H1 (cell line): ENCODE data around the gene ANO6. TPM values are rescaled to one million over a fixed set of nuclear protein-coding genes. Genes with fewer than 3 reads are reported as not detected.

Experiments
- CTCF ChIA-PET: fragments of 300-600 bp; sonication (Branson Sonifier 250); formaldehyde crosslinking; loops from one replicate; lab custom pipeline; 2021; ENCODE audit not compliant: partially characterized antibody; lab: Charles Lee
- POLR2A ChIA-PET: fragments of 300-600 bp; sonication (Branson Sonifier 250); formaldehyde crosslinking; loops from one replicate; lab custom pipeline; 2021; ENCODE audit warnings: inconsistent platforms; ENCODE audit not compliant: partially characterized antibody; lab: Charles Lee
- DNase-seq, 2 experiments: peaks; one replicate each; pipeline versions ENCODE4 v3.0.0 to v3.0.0-alpha.2; 2010 to 2022; ENCODE audit warnings: low spot score in 2 of 2, low read depth in 1 of 2, mixed read lengths in 1 of 2
- FAIRE-seq: peaks from 2 replicates; lab custom pipeline; 2011; peaks lifted over from hg19 to GRCh38; lab: Jason Lieb, UNC
- H2AFZ ChIP-seq: 2 replicates; pipeline ENCODE4 v1.8.1; 2012; ENCODE audit warnings: low read length, inconsistent platforms
- H2AK5ac ChIP-seq: 2 replicates; pipeline ENCODE4 v1.6.1; 2013; ENCODE audit warnings: low read depth, low read length
- H2BK120ac ChIP-seq: replicated peaks from 2 replicates; pipeline ENCODE3; 2013; ENCODE audit warnings: low read depth, low read length, inconsistent platforms
- H2BK12ac ChIP-seq: 2 replicates; pipeline ENCODE4 v1.6.1; 2013; ENCODE audit warnings: low read depth, low read length
- H2BK15ac ChIP-seq: 2 replicates; pipeline ENCODE4 v1.6.1; 2013; ENCODE audit warnings: low read length
- H2BK20ac ChIP-seq: 2 replicates; pipeline ENCODE4 v1.6.1; 2013; ENCODE audit warnings: low read length
- H2BK5ac ChIP-seq: 2 replicates; pipeline ENCODE4 v1.6.1; 2013; ENCODE audit warnings: low read depth, low read length
- H3K14ac ChIP-seq: 2 replicates; pipeline ENCODE4 v1.6.1; 2013; ENCODE audit warnings: inconsistent platforms; ENCODE audit not compliant: insufficient read length
- H3K18ac ChIP-seq: 2 replicates; pipeline ENCODE4 v1.6.1; 2013; ENCODE audit warnings: low read length; ENCODE audit errors: extremely low read depth
- H3K23ac ChIP-seq: 2 replicates; pipeline ENCODE4 v1.6.1; 2013; ENCODE audit warnings: inconsistent platforms; ENCODE audit not compliant: insufficient read length
- H3K23me2 ChIP-seq: 2 replicates; pipeline ENCODE4 v1.6.1; 2013; ENCODE audit warnings: low read depth, low read length
- H3K27ac ChIP-seq: 2 replicates; pipeline ENCODE4 v1.6.1; 2011; ENCODE audit warnings: low read depth, low read length, inconsistent platforms
- H3K27me3 ChIP-seq, 4 experiments: replicated peaks in 1 of 4; 1 replicate in 1 of 4; 2 replicates in 3 of 4; pipeline versions ENCODE4 v1.6.1 to v1.8.1; 2011 to 2013; ENCODE audit warnings: low read length in 3 of 4, mild to moderate bottlenecking in 3 of 4, inconsistent platforms in 2 of 4, mixed read lengths in 2 of 4, moderate library complexity in 1 of 4; ENCODE audit not compliant: control insufficient read depth in 3 of 4, insufficient read depth in 3 of 4; ENCODE audit errors: extremely low read depth in 1 of 4
- H3K36me3 ChIP-seq, 4 experiments: 2 replicates each; pipeline versions ENCODE4 v1.6.1 to v1.8.1; 2011 to 2013; ENCODE audit warnings: mild to moderate bottlenecking in 4 of 4, low read length in 3 of 4, moderate library complexity in 2 of 4, control low read depth in 1 of 4, inconsistent platforms in 1 of 4; ENCODE audit not compliant: insufficient read depth in 4 of 4, control insufficient read depth in 2 of 4
- H3K4ac ChIP-seq: replicated peaks from 2 replicates; pipeline ENCODE3; 2013; ENCODE audit warnings: low read length, low read depth, mixed read lengths, inconsistent platforms; ENCODE audit not compliant: insufficient read length
- H3K4me1 ChIP-seq, 4 experiments: replicated peaks in 1 of 4; 1 replicate in 1 of 4; 2 replicates in 3 of 4; pipeline versions ENCODE4 v1.6.1 to v1.8.1; 2011 to 2013; ENCODE audit warnings: low read length in 3 of 4, inconsistent platforms in 2 of 4, mixed read lengths in 1 of 4; ENCODE audit not compliant: insufficient read depth in 4 of 4, control insufficient read depth in 3 of 4
- H3K4me2 ChIP-seq, 2 experiments: 2 replicates each; pipeline versions ENCODE4 v1.6.1 to v1.8.1; 2011 to 2013; ENCODE audit warnings: low read depth in 2 of 2, low read length in 2 of 2, control low read depth in 1 of 2, inconsistent platforms in 1 of 2, mild to moderate bottlenecking in 1 of 2; ENCODE audit not compliant: insufficient read depth in 1 of 2
- H3K4me3 ChIP-seq, 4 experiments: fragments of 200-600, 300-600 bp in 1 of 4; sonication (generic), shearing (Covaris generic), sonication (Bioruptor Twin) in 1 of 4; 2 replicates each; pipeline versions ENCODE4 v1.5.1 to v1.8.1; 2011 to 2016; ENCODE audit warnings: low read length in 4 of 4, low read depth in 3 of 4, control low read depth in 2 of 4, inconsistent platforms in 2 of 4, mild to moderate bottlenecking in 2 of 4, mixed read lengths in 1 of 4, moderate library complexity in 1 of 4; ENCODE audit not compliant: insufficient read depth in 2 of 4; ENCODE audit errors: extremely low read depth in 1 of 4
- H3K56ac ChIP-seq: replicated peaks from 2 replicates; pipeline ENCODE3; 2013; ENCODE audit warnings: low read depth, mild to moderate bottlenecking, mixed read lengths, low read length, inconsistent platforms; ENCODE audit not compliant: insufficient read length
- H3K79me1 ChIP-seq: 2 replicates; pipeline ENCODE4 v1.6.1; 2013; ENCODE audit warnings: low read depth, low read length, control low read depth
- H3K79me2 ChIP-seq, 2 experiments: 2 replicates each; pipeline versions ENCODE4 v1.6.1 to v1.8.1; 2012 to 2013; ENCODE audit warnings: low read length in 2 of 2, mild to moderate bottlenecking in 2 of 2, inconsistent platforms in 1 of 2; ENCODE audit not compliant: insufficient read depth in 2 of 2, control insufficient read depth in 1 of 2
- H3K9ac ChIP-seq, 4 experiments: replicated peaks in 1 of 4; 1 replicate in 1 of 4; 2 replicates in 3 of 4; pipeline versions ENCODE4 v1.6.1 to v1.8.1; 2011 to 2013; ENCODE audit warnings: low read depth in 3 of 4, low read length in 3 of 4, control low read depth in 2 of 4, mild to moderate bottlenecking in 2 of 4, moderate library complexity in 2 of 4, inconsistent platforms in 1 of 4; ENCODE audit errors: extremely low read depth in 1 of 4
- H3K9me3 ChIP-seq, 2 experiments: 2 replicates each; pipeline versions ENCODE4 v1.6.1 to v1.8.1; 2012 to 2013; ENCODE audit warnings: mild to moderate bottlenecking in 2 of 2, moderate library complexity in 2 of 2, control low read depth in 1 of 2, inconsistent platforms in 1 of 2, low read depth in 1 of 2, low read length in 1 of 2, mixed read lengths in 1 of 2; ENCODE audit not compliant: insufficient read depth in 2 of 2
- H4K20me1 ChIP-seq, 2 experiments: replicated peaks in 1 of 2; 2 replicates each; pipeline versions ENCODE3 to v1.8.1; 2011 to 2013; ENCODE audit warnings: inconsistent platforms in 2 of 2, low read length in 2 of 2, mild to moderate bottlenecking in 1 of 2; ENCODE audit not compliant: insufficient read depth in 2 of 2, control insufficient read depth in 1 of 2
- H4K5ac ChIP-seq: 2 replicates; pipeline ENCODE4 v1.6.1; 2013; ENCODE audit warnings: low read length, low read depth, mixed read lengths, inconsistent platforms; ENCODE audit not compliant: insufficient read length
- H4K8ac ChIP-seq: 2 replicates; pipeline ENCODE4 v1.8.0; 2013; ENCODE audit warnings: mild to moderate bottlenecking, moderate library complexity, low read length, inconsistent platforms; ENCODE audit not compliant: insufficient read depth; ENCODE audit errors: extremely low read depth
- H4K91ac ChIP-seq: replicated peaks from 2 replicates; pipeline ENCODE3; 2013; ENCODE audit warnings: low read length, mixed read lengths, inconsistent platforms; ENCODE audit not compliant: insufficient read length
- BACH1 ChIP-seq: IDR thresholded peaks from 2 replicates; pipeline ENCODE4 v1.6.1; 2012; ENCODE audit warnings: low read length, improper control_type of control experiment
- CBX8 ChIP-seq: fragments of 300-800, 300-1000 bp; sonication (generic); IDR thresholded peaks from 2 replicates; pipeline ENCODE4 v1.7.1; 2016; ENCODE audit warnings: low read depth, low read length, borderline replicate concordance
- CEBPB ChIP-seq: IDR thresholded peaks from 2 replicates; pipeline ENCODE4 v1.6.1; 2012; ENCODE audit warnings: low read depth, low read length
- CHD1 ChIP-seq: IDR thresholded peaks from 2 replicates; pipeline ENCODE4 v1.6.1; 2012; ENCODE audit warnings: low read depth, low read length, improper control_type of control experiment
- CTBP2 ChIP-seq: IDR thresholded peaks from 2 replicates; pipeline ENCODE4 v1.7.0; 2011; ENCODE audit warnings: borderline replicate concordance, mild to moderate bottlenecking, moderate library complexity, mixed read lengths, low read length; ENCODE audit not compliant: insufficient read depth, insufficient read length
- KDM4A ChIP-seq: IDR thresholded peaks from one replicate; pipeline ENCODE4 v1.7.1; 2012; ENCODE audit warnings: low read depth, mild to moderate bottlenecking, moderate library complexity, low read length, inconsistent platforms; ENCODE audit not compliant: severe bottlenecking
- PHF8 ChIP-seq: fragments of 200-600 bp; sonication (generic); conservative IDR thresholded peaks from 2 replicates; pipeline ENCODE4 v1.7.1; 2012; ENCODE audit warnings: low read depth, mild to moderate bottlenecking, inconsistent platforms, low read length, moderate library complexity
- RFX5 ChIP-seq: IDR thresholded peaks from 2 replicates; pipeline ENCODE4 v1.6.1; 2011; ENCODE audit warnings: low read depth, low read length, improper control_type of control experiment, borderline replicate concordance
- RXRA ChIP-seq: IDR thresholded peaks from 2 replicates; pipeline ENCODE4 v1.6.1; 2011; ENCODE audit warnings: low read depth, mild to moderate bottlenecking, low read length, moderate library complexity; ENCODE audit not compliant: insufficient read depth
- SP1 ChIP-seq: IDR thresholded peaks from 2 replicates; pipeline ENCODE4 v1.6.1; 2011; ENCODE audit warnings: low read depth, low read length
- SRF ChIP-seq: IDR thresholded peaks from 2 replicates; pipeline ENCODE4 v1.6.1; 2011; ENCODE audit warnings: mild to moderate bottlenecking, low read depth, low read length, moderate library complexity
- TAF7 ChIP-seq: optimal IDR thresholded peaks from 2 replicates; pipeline ENCODE3; 2011; ENCODE audit warnings: low read depth, mild to moderate bottlenecking, inconsistent platforms, low read length, moderate library complexity, borderline replicate concordance
- WGBS, 2 experiments: shearing (Covaris generic) in 1 of 2; methylation state at CpG; one replicate each; pipeline versions ENCODE4 v1.1.6 to v1.1.7; 2013 to 2015; ENCODE audit warnings: low lambda C conversion rate in 2 of 2, mixed read lengths in 2 of 2, inconsistent platforms in 1 of 2, low coverage in 1 of 2, missing lambda C conversion rate in 1 of 2; ENCODE audit not compliant: insufficient replicate concordance in 2 of 2, insufficient coverage in 1 of 2, insufficient read length in 1 of 2; ENCODE audit errors: extremely low coverage in 1 of 2, missing lambda C conversion rate in 1 of 2; 5-methylcytosine and 5-hydroxymethylcytosine counted together
- polyA plus RNA-seq, 7 experiments: library from polyadenylated mRNA; depleted of rRNA in 3 of 7; stranded (reverse) in 5 of 7; unstranded in 2 of 7; fragments of >200 nt in 5 of 7; fragments of 200-250 nt in 2 of 7; gene quantifications; 1 replicate in 5 of 7; 2 replicates in 1 of 7; 4 replicates in 1 of 7; pipeline versions ENCODE4 v1.2.1 to v1.2.3, GENCODE V29; 2011 to 2013; ENCODE audit warnings: missing spikeins in 2 of 7, mixed read lengths in 2 of 7
- total RNA-seq: library from RNA; stranded (reverse); fragmentation: NEBNext Ultra II Directional; extraction: Animal tissue kit (Norgen Biotek cat#: 25700); gene quantifications from 2 replicates; pipeline ENCODE4 v1.2.1, GENCODE V29; 2021
- TF ChIP-seq, protein P1 (sequence below): IDR thresholded peaks from 2 replicates; pipeline ENCODE4 v1.6.1; 2012; ENCODE audit warnings: inconsistent platforms

ANO6 gene
- total and polyA plus RNA-seq, 2 of the 8 experiments (the other 6 are each of a cell fraction or from before 2014, with no cell fraction given) = 15.1 to 39.7 TPM

DNA sequence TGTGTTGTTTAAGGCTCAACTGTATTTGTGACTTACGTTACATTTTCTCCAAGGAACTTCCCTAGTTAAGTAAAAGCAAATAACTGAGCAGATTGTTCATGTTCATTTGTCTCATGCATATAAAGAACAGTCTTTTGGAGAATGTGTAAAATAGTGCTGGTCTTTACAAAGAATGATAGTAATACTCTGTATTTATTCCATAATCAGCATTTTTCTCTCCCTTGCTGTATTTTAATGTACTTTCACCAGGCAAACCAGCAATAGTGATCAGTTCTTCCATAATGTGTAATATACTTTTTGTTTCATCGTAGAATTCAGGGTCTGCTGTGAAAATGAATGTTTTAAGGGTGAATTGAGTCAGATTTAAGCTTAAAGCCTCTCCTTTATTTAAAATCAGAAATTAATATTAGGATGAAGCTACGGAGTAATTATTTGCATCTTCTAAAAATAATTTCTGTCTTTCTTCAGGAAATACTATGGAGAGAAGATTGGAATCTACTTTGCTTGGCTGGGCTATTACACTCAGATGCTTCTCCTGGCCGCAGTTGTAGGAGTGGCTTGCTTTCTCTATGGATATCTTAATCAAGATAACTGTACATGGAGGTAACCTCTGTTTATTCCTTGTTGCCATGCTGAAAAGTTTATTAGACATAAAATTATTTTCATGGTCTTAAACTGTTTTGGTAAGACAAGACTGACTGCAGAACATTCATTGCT, 141.1 kb downstream of the ANO6 start:
- Histone ChIP-seq H2BK5ac (no peak overlapping the region), H3K79me1 (no peaks in the 10 kb centered on the region), H3K27me3 (no peaks in the 10 kb centered on the region), H3K9me3 (no peaks in the 10 kb centered on the region), H3K36me3 (peaks cover 0 to 9% (median 2%) of the 10 kb centered on the region in 4 experiments; a peak in 4 of 8 replicates), H2BK20ac (no peak overlapping the region), H4K20me1 (no peaks in the 10 kb centered on the region), H3K4me1 (peaks cover 0 to 3% (median 0%) of the 10 kb centered on the region in 4 experiments; a peak in 1 of 7 replicates), H2AFZ (no peak overlapping the region), H3K14ac (no peak overlapping the region), H3K4ac (no peak overlapping the region), H2BK120ac (no peak overlapping the region), H4K8ac (no peak overlapping the region), H3K4me3 (no peak overlapping the region), H4K91ac (no peak overlapping the region), H3K79me2 (no peaks in the 10 kb centered on the region), H3K56ac (no peak overlapping the region), H3K23me2 (peaks cover 2% of the 10 kb centered on the region; the same call in 1 of the 2 replicates), H3K27ac (no peak overlapping the region), H2BK15ac (no peak overlapping the region), H4K5ac (no peak overlapping the region), H2AK5ac (no peak overlapping the region), H3K4me2 (no peak overlapping the region), H3K23ac (no peak overlapping the region), H2BK12ac (no peak overlapping the region), H3K18ac (no peak overlapping the region), H3K9ac (no peak overlapping the region)
- CTCF ChIA-PET = no interaction called here
- POLR2A ChIA-PET = no interaction called here
- no peak for DNase-seq
- no peak for FAIRE-seq
- WGBS, 2 experiments = 94% methylated on average over 4 of the region's 4 CpGs; no CpG with 5 or more reads in 1 of the 2 experiments
- TF ChIP-seq TAF7 (no peak), CBX8 (no peak), SRF (no peak), KDM4A (no peak), CTBP2 (no peak), RFX5 (no peak), BACH1 (no peak), CHD1 (no peak), SP1 (no peak), RXRA (no peak), CEBPB (no peak), PHF8 (no peak)
- TF ChIP-seq, protein P1, sequence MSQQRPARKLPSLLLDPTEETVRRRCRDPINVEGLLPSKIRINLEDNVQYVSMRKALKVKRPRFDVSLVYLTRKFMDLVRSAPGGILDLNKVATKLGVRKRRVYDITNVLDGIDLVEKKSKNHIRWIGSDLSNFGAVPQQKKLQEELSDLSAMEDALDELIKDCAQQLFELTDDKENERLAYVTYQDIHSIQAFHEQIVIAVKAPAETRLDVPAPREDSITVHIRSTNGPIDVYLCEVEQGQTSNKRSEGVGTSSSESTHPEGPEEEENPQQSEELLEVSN = no peak
